NCI-H345 (cell line): ENCODE results near the gene ELAVL3.
"Not testable (repeated sequence)": the region's sequence is repeated elsewhere in the genome, so short reads cannot be mapped to it uniquely, and the experiment has no call there.

ENCODE experiments used
- DNase-seq: peaks from one replicate; lab custom pipeline; 2025; lab: John Stamatoyannopoulos, UW

Gene ELAVL3

DNA sequence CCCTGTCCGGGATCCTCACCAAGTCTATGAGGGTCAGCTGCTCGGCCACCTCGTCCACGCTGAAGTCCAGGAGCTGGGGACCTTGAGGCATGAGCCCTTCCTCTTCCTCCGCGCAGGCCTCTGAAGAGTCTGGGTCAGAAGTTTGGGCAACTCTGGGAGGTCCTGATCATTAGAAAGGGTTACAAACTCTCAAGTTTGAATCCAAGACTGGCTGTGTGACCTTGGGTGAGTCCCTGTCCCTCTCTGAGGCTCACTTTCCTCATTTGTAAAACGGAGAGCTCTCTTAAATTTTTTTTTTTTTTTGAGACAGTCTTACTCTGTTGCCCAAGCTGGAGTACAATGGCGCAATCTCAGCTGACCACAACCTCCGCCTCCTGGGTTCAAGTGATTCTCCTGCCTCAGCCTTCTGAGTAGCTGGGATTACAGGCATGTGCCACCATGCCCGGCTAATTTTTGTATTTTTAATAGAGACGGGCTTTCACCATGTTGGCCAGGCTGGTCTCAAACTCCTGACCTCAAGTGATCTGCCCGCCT is 74.1 kb downstream of the ELAVL3 start:
- not testable (repeated sequence) for DNase-seq

DNA sequence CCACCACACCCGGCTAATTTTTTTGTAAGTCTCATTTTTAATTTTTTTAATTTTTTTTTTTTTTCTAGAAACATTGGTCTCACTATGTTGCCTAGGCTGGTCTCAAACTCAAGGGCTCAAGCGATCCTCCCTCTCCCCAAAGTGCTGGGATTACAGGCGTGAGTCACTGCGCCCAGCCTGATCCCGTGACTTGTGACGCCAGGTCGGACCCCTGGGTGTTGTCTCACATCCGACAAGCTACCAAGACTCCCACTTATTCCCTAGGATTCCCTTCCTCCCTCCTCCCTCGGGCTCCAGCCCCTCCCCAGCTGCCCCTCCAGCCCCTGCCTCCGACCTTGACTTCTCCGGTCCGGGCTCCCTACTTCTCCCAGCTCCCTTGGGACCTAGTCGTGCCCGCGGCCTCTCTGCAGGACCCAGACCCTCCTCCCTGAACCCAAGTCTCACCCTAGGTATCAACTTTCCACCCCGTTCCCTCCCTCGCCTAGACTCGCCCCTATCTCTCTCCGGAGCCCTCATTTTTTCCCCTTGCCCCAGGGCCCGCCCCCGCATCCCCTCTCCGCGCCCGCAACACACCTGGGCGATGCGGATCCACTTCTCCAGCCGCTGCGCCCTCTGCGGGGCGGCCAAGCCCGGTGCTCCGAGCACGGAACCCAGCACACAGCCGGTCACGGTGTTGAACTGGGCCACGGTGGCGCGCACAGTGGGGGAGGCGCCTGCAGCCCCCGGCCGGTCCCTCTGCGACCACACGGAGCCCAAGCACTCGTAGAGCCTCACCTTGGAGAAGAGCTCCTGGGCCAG is 74.8 kb downstream of the ELAVL3 start:
- no peak for DNase-seq

DNA sequence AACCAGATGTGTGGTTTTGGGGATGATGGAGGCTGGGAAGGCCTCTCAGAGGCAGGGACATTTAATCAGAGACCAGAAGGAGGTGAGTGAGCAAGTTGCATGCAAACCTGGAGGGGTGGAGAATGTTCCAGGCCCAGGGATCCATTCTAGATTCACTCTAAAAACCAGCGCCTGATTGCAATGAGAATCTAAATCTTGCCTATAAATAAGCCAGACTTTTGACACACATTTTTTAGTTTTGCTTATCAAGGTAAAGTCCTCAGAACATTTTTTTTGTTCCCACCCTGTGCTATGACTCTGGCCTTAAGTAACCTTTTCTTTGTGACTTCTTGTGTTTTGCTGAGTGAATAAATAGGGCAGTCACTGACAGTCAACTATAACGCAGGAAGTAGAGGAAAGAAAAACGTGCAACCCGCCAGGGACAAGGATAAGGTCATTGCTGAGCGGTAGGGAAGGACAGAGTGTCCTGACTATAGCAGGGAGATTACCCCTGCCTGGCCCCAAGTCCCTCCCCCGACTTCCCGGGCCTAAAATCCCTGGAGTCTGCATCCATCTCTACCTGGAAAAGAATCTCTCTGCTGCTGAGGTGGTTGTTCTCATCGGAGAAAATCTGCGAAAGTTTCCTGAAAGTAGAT is 76.1 kb downstream of the ELAVL3 start:
- no peak for DNase-seq

DNA sequence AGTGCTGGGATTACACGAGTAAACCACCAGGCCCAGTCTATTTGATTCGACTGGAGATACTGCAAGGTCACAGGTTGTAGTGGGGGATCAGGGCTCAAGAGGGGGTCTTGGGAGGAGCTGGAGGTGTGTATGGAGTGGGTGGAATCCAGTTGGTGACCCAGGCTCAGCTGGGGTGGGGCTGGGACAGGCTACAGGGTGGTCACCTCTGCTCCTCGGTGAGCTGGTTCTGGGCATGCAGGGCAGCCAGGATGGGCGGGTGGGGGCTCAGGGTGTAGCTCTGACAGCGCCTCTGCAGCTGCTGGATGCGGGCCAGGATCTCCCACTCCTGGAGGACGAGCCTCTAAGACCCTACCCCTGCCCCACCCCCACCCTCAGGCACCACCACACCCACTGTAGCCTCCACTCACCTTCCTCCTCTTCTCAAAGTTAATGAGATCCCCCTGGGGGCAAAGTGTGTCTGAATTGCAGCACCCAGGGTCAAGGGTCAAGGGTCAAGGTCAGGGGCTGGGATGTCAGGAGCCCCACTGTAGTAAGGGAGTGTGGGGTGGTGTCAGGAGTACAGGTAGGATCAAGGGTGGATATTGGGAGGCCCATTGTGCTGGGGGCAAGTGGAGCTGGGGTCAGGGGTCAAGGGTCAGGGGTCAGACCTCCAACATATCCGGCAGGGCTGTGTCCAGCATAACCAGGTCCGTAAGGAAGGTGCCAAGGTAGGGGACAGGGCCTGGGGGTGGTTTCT is 78.9 kb downstream of the ELAVL3 start:
- DNase-seq, result no peak
